ENCODE results near the gene HIRA. TPM values are rescaled to one million over a fixed set of nuclear protein-coding genes. Genes with fewer than 3 reads are reported as not detected.

The HIRA gene
- total and polyA plus RNA-seq, 9 of the 15 experiments (the other 6 are each of a cell fraction or from before 2014, with no cell fraction given) = 0.96 to 132 (median 58.4) TPM

DNA sequence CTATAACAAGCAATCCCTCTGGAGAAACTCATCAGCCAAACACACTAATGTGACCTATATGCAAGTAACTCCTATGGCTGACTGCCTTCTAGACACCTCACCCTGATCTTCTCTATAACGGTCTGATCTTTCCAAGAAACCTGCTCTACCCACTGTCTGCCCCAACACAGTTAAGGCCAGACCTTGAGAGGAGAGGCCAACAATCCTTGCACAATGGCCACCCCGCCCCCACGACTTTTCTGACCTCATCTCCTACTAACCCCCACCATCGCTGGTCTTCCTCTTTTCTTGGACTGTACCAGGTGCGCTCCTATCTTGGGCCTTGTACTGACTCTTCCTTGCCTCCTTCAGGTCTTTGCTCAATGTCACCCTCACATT is 12.5 kb downstream of the HIRA start (continued):
- TF ChIP-seq, protein P1, sequence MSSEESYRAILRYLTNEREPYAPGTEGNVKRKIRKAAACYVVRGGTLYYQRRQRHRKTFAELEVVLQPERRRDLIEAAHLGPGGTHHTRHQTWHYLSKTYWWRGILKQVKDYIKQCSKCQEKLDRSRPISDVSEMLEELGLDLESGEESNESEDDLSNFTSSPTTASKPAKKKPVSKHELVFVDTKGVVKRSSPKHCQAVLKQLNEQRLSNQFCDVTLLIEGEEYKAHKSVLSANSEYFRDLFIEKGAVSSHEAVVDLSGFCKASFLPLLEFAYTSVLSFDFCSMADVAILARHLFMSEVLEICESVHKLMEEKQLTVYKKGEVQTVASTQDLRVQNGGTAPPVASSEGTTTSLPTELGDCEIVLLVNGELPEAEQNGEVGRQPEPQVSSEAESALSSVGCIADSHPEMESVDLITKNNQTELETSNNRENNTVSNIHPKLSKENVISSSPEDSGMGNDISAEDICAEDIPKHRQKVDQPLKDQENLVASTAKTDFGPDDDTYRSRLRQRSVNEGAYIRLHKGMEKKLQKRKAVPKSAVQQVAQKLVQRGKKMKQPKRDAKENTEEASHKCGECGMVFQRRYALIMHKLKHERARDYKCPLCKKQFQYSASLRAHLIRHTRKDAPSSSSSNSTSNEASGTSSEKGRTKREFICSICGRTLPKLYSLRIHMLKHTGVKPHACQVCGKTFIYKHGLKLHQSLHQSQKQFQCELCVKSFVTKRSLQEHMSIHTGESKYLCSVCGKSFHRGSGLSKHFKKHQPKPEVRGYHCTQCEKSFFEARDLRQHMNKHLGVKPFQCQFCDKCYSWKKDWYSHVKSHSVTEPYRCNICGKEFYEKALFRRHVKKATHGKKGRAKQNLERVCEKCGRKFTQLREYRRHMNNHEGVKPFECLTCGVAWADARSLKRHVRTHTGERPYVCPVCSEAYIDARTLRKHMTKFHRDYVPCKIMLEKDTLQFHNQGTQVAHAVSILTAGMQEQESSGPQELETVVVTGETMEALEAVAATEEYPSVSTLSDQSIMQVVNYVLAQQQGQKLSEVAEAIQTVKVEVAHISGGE (CRISPR knock-in tag; IDR thresholded peaks at IDR 0.05) = peak in 1 of 3 experiments; percentile 78; a peak in 1 of 6 replicates
- TF ChIP-seq SETDB1 (IDR thresholded peaks at IDR 0.05; ENCODE audit: low read length) (peak; percentile 95), RBM22 (IDR thresholded peaks at IDR 0.05; ENCODE audit: low read depth, low read length, poor library complexity, severe bottlenecking) (no peak), STAT5B (CRISPR knock-in tag; IDR thresholded peaks at IDR 0.05) (no peak), ZNF79 (CRISPR knock-in tag; IDR thresholded peaks at IDR 0.05; ENCODE audit: low read depth) (no peak), PRPF4 (IDR thresholded peaks at IDR 0.05; ENCODE audit: insufficient read depth, low read depth, low read length, poor library complexity, severe bottlenecking) (no peak), HNRNPL (IDR thresholded peaks at IDR 0.05; ENCODE audit: low read depth, low read length) (no peak), DIDO1 (tag; IDR thresholded peaks at IDR 0.05; ENCODE audit: low read depth) (no peak), ZNF311 (CRISPR knock-in tag; IDR thresholded peaks at IDR 0.05) (no peak), PTBP1 (IDR thresholded peaks at IDR 0.05; ENCODE audit: low read depth, low read length) (no peak; the same call in 1 of the 2 replicates), ETV6 (IDR thresholded peaks at IDR 0.05; ENCODE audit: borderline replicate concordance in 1 of 2, low read depth in 2 of 2, low read length in 1 of 2) (no peak), ETV6 (CRISPR knock-in tag; IDR thresholded peaks at IDR 0.05; ENCODE audit: borderline replicate concordance) (no peak), NR4A1 (CRISPR knock-in tag; IDR thresholded peaks at IDR 0.05) (no peak), NR4A1 (tag; IDR thresholded peaks at IDR 0.05) (no peak), CBX2 (IDR thresholded peaks at IDR 0.05; ENCODE audit: insufficient read depth, low read length, poor library complexity, severe bottlenecking) (no peak), TARDBP (IDR thresholded peaks at IDR 0.05) (0 out of 2 replicates have a peak, but pooled peaks have one; percentile 56), ESRRA (IDR thresholded peaks at IDR 0.05; ENCODE audit: borderline replicate concordance, low read depth) (peak; percentile 95)
- TF ChIP-seq, protein P2, sequence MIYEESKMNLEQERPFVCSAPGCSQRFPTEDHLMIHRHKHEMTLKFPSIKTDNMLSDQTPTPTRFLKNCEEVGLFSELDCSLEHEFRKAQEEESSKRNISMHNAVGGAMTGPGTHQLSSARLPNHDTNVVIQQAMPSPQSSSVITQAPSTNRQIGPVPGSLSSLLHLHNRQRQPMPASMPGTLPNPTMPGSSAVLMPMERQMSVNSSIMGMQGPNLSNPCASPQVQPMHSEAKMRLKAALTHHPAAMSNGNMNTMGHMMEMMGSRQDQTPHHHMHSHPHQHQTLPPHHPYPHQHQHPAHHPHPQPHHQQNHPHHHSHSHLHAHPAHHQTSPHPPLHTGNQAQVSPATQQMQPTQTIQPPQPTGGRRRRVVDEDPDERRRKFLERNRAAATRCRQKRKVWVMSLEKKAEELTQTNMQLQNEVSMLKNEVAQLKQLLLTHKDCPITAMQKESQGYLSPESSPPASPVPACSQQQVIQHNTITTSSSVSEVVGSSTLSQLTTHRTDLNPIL (CRISPR knock-in tag; IDR thresholded peaks at IDR 0.05) = no peak
- TF ChIP-seq, protein P3, sequence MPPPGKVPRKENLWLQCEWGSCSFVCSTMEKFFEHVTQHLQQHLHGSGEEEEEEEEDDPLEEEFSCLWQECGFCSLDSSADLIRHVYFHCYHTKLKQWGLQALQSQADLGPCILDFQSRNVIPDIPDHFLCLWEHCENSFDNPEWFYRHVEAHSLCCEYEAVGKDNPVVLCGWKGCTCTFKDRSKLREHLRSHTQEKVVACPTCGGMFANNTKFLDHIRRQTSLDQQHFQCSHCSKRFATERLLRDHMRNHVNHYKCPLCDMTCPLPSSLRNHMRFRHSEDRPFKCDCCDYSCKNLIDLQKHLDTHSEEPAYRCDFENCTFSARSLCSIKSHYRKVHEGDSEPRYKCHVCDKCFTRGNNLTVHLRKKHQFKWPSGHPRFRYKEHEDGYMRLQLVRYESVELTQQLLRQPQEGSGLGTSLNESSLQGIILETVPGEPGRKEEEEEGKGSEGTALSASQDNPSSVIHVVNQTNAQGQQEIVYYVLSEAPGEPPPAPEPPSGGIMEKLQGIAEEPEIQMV (tag; conservative IDR thresholded peaks at IDR 0.05; ENCODE audit: low read depth) = no peak
- TF ChIP-seq, protein P4, sequence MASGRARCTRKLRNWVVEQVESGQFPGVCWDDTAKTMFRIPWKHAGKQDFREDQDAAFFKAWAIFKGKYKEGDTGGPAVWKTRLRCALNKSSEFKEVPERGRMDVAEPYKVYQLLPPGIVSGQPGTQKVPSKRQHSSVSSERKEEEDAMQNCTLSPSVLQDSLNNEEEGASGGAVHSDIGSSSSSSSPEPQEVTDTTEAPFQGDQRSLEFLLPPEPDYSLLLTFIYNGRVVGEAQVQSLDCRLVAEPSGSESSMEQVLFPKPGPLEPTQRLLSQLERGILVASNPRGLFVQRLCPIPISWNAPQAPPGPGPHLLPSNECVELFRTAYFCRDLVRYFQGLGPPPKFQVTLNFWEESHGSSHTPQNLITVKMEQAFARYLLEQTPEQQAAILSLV (tag; IDR thresholded peaks at IDR 0.05) = peak; percentile 94
